ENCODE data around the gene DNAH2.

The DNAH2 gene

GRCh38 chr17:7820231-7820630 lies 102.7 kb downstream of the DNAH2 start:
- no peak for DNase-seq (ENCODE audit: low spot score)

DNA sequence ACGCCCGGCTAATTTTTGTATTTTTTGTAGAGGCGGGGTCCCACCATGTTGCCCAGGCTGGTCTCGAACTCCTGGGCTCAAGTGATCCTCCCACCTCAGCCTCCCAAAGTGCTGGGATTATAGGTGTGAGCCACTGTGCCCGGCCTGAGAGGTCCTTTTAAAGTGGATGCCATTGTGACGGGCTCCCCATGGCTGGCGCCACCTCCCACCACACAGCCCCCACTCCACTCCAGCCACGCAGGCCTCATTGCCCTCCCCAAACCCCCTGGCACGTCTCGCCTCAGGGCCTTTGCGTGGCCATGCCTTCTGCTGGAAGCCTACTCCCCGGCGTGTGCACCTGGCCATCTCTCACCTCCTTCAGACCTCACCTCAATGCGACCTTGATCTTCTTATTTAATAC lies 104.6 kb downstream of the DNAH2 start:
- DNase-seq (ENCODE audit: low spot score), result no peak

DNA sequence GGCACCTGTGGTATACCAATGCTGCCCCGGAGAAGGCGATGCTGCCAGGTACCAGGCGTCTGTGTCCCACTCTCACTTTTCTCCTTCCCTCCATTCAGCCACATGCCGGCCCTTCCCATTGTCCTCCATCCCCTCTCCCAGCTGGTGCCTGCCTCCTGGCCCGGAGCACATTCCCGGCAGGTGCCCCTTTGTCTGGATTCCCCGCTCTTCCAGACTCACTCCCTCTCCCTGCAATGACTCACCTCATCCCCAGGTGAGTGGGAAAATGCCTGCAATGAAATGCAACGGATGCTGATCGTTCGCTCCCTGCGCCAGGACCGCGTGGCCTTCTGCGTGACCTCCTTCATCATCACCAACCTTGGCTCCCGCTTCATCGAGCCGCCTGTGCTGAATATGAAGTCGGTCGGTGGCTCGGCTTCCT lies 106.0 kb downstream of the DNAH2 start:
- DNase-seq (ENCODE audit: low spot score), result no peak

DNA sequence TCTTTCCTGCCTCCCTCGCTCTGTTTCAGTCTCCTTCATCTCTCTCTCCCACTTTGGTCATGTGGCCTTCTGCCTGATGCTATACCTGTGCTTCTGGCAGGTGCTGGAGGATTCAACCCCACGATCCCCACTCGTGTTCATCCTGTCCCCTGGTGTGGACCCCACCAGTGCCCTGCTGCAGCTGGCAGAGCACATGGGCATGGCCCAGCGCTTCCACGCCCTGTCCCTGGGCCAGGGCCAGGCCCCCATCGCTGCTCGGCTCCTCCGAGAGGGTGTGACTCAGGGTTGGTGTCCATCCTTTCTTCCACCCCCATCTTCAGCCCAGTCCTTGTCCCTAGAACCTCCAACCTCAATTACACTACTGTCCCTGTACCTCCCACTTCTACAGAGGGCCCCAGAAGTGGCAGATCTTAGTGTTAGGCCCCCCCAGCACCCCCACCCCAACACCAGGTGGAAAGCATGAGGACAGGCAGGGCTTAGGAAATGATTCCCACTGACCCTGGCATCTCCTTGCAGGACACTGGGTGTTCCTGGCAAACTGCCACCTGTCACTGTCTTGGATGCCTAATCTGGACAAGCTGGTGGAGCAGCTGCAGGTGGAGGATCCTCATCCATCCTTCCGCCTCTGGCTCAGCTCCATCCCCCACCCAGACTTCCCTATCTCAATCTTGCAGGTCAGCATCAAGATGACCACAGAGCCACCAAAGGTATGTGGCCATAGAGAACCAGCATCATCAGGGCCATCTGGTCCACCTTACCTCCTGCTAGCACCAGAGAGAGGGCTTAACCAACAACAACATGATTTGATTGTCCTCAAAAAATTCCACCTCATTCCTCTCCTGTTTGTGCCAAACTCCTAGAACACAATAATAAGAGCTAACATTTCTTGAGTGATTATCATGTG lies 106.7 kb downstream of the DNAH2 start:
- DNase-seq (ENCODE audit: low spot score), result no peak

DNA sequence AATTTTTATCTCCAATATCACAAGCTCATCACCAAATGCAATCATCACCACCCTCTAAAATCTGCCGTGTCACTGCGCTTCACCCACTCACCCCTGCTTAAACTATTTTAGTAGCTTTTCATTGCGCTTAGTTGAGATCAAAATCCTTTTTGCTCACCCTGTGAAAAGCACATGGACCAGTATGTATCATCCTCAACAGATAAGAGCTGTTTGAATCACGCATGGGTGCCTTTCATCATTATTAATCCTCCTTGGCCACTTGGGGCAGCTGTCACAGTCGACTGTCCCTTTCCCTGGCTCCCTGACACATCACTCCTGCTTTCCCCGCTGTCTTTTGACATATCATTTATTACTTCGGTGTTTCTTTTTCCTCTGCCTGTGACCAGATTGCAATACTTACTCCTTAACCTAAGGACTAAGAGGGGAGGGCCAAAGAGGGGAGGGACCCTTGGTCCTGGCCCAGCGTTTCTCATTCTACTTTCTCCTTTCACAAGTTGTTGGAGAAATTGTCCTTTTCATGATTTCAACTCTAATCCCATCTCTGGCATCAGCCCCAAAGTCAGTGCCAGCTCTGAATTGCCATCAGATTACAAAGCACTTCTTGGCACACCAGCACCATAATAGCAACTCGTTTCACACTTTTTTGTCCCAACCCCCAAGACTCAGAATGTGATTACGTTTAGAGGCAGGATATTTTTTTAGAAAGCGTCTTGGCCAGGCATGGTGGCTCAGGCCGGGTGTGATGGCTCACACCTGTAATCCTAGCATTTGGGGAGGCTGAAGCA lies 107.9 kb downstream of the DNAH2 start:
- peak; percentile 79 for DNase-seq (ENCODE audit: low spot score)

GRCh38 chr17:7830616-7831015 lies 113.1 kb downstream of the DNAH2 start:
- no peak for DNase-seq (ENCODE audit: low spot score)

DNA sequence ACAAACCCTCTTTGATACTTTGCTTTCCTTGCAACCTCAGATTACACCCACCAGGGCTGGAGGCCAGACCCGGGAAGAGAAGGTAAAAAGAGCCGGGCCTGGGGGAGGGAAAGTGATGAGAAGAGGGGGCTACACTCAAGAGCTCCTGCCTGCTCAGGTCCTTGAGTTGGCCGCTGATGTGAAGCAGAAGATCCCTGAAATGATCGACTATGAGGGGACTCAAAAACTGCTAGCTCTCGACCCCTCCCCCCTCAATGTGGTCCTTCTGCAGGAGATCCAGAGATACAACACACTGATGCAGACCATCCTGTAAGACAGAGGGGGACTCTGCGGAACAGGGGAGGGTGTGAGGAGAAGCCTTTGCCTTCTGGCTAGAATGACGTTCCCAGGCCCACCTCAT lies 113.7 kb downstream of the DNAH2 start:
- DNase-seq (ENCODE audit: low spot score), result no peak

DNA sequence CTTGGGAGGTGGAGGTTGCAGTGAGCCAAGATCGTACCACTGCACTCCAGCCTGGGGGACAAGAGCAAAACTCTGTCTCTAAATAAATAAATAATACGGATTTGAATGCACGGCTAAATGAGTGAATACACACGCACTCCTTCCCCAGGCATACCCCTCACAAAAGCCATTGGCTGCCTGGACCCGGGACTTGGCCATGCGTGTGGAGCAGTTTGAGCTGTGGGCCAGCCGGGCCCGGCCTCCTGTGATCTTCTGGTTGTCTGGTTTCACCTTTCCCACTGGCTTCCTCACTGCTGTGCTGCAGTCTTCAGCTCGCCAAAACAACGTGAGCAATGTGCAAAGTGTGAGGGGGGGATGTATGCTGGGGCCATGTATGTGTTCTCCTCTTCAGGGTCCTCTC lies 114.9 kb downstream of the DNAH2 start:
- no peak for DNase-seq (ENCODE audit: low spot score)

GRCh38 chr17:7833011-7833794 lies 115.7 kb downstream of the DNAH2 start:
- DNase-seq (ENCODE audit: low spot score), result no peak

GRCh38 chr17:7833795-7834541 lies 116.4 kb downstream of the DNAH2 start, which contains the start of gene KDM6B:
Gene KDM6B, plus strand, starts transcription at chr17:7834217. Its CDS starts 11,338 bp downstream, at chr17:7845555.
- DNase-seq (ENCODE audit: low spot score), result peak; percentile 87

DNA sequence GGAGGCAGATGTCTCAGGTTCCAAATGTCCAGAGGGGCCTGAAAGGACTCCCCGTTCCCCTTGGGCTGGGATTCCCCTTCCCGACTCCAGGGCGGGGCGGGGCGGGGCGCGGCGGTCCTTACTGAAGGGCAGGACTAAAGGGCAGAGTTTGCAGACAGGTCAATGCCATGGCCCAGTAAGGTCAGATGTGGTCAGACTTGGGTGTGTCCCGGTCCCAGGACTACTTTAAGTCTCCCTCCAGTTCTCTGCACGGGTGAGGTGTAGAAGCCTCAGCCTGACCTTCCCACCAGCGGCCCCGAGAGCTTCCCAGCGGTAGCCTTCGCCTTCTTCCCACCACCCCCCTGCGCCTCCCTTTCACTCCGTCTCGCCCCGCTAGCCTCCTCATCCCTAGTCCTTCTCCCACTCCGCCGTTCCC lies 117.0 kb downstream of the DNAH2 start:
- DNase-seq (ENCODE audit: low spot score), result no peak

DNA sequence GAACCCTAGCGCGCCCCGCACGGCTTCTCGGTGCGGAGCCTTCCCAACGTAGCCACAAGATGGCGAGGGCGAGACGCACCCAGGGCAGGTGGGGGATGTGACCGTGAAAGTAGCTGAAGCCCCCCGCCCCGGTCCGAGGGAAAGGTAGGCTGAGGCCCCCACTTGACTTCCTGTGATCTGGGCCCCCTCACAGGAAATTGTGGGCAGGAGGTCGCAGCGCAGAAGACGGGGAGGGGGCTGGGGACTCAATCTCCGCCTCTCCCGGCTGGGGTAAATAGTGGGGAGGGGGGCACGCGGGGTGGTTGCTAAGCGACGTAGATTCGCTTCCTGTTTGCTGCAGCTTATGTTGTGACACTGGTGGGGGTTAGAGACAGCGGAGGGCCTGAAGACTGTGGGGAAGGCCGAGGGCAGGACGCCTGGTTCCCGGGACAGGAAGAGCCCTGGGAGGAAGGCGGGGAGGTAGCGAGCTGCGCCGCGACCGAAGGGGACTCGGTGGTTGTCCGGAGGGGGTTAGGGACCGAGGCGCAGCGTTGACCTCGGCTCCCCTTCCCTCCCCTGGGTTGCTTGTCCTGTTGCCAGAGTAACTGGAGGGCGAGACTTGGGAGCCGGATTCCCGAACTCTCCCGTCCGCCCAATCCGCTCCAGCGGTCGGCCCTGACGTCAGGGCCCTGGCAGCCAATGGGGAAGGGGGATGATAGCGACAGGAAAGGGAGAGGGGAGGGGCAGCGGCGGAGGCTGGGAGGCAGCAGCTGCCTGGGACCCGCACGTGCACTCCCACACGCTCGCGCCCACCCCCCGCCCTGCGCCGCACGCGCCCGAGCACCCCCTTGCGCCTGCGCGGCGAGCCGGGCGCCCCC lies 117.6 kb downstream of the DNAH2 start:
- DNase-seq (ENCODE audit: low spot score), result peak; percentile 98

GRCh38 chr17:7835814-7836595 lies 118.5 kb downstream of the DNAH2 start:
- DNase-seq (ENCODE audit: low spot score), result peak; percentile 83

DNA sequence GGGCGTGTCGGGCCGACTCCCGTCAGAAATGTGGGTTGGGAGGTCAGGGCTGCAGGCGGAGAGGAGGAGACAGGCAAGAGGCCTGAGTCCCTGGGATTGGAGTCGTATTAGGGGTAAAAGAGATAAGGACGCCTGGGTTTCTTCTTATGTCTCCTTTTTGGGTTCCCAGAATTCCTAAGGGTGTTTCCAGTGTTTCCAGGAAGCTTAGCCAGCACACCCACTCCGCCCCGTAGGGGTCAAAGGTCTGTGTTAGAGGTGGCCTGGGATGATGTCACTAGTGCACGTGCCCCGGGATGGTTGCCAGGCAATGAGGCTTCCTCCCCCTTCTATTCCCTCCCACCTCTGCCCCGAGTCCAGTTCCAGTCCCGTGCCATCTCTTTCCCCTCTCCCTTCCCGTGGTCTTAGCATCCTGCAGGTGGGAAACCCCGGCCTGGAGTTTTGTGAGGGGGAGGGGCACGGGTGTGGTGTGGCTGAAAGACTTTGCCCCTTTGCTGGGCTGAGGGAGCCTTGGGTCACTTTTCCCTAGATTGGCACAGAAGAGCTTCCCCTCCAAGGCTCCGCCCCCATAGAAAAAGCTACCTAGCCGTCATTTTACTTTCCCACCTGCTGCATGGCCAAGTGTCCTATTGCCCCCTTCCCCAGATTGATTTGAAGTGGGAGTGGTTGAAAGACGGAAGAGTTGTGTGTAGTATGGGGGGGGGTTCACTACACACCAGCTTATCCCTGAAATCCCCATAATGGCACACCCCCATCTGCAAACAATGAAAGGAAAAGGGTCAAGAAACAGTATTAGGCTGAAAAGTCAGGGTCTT lies 119.3 kb downstream of the DNAH2 start:
- peak; percentile 64 for DNase-seq (ENCODE audit: low spot score)

DNA sequence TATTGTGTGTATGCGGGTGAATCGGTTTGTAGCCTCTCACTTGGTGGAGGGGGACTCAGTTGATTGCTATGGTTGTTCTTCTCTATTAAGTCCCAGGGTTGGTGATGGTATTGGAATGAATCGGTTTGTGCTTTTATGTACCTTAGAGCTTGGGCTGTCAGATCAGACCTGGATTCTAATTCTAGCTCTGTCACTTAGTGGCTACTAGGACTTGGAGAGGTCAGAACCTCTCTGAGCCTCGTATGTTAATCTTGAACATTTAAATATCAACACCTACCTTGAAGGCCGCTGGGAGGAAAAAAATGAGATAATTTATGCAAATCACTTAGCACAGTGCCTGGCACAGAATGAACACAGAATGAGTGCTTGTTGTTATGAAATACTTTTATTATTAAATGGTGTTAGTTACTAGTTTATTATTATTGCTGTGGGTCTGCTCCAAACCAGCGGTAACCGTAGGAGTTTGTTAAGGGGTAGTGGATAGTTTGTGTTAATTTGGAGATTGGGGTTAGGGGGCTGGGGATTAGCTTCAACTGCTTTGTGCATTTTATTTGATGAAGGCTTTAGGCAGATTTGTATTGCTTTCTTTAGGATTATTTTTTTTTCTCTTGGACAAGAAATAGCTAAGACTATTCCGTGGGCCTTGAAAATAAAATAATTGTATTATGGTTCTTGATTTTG lies 120.0 kb downstream of the DNAH2 start:
- no peak for DNase-seq (ENCODE audit: low spot score)

- peak; percentile 74 for DNase-seq (ENCODE audit: low spot score)
Observed at GRCh38 chr17:7838090-7839075, 120.8 kb downstream of the DNAH2 start.

Data from putamen (tissue), 1 donor.